Transverse colon (tissue), 4 donors: ENCODE measurements around the gene ACKR3.

Experiments used
- EP300 ChIP-seq: sonication (generic); formaldehyde crosslinking; IDR thresholded peaks from one replicate; pipeline ENCODE4 v1.6.1; 2017; ENCODE audit warnings: antibody characterized with exemption, low read depth
- POLR2AphosphoS5 ChIP-seq, 3 donors: sonication (generic); formaldehyde crosslinking; IDR thresholded peaks; one replicate each; pipeline ENCODE4 v1.6.1; 2016; ENCODE audit warnings: antibody characterized with exemption in 3 of 3
- TF ChIP-seq, protein P1 (sequence below), 5 experiments: fragments of 200-600 bp in 3 of 5; fragments of 450-650 bp in 2 of 5; sonication (generic) in 3 of 5; IDR thresholded peaks; 1 replicate in 2 of 5; 2 replicates in 3 of 5; pipeline ENCODE4 v1.5.1; 2016 to 2017; ENCODE audit warnings: antibody characterized with exemption in 5 of 5, inconsistent platforms in 3 of 5, mild to moderate bottlenecking in 2 of 5, moderate library complexity in 1 of 5

DNA sequence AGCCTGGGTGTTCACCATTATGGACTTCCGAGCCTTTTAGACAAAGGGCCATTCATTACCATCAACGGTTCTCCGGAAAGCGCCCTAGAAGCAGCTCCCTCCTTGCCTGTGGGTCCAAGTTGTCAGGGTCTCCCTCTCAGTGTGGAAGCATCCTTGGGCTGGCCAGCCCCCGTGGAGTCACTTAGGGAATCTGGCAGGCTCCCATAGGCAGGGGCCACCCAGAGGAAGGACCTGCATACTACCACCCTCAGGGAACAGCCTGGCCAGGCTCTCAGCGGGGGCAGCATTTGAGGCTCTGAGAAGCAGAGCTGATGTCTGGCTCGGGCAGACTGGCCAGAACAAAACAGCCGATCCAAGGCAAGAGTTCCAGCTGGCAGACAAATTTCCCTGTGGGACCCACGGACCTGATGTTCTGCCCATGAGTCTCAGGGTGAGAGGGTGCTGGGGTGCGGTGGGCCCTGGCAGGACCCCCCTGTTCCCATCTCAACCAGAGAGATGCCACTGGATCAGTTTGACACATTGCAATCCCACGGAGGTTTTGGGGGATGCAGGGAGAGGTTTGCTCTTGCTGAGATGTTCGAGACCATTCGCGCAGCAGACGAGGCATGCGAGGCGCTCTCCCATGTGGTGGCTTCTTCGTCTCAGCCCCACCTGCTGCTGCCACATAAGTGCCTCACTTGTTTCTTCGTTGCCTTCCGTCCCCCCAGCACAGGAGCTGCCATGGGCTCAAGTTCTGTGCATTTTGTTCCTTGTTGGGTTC is 56.9 kb downstream of the ACKR3 start:
- TF ChIP-seq, protein P1, sequence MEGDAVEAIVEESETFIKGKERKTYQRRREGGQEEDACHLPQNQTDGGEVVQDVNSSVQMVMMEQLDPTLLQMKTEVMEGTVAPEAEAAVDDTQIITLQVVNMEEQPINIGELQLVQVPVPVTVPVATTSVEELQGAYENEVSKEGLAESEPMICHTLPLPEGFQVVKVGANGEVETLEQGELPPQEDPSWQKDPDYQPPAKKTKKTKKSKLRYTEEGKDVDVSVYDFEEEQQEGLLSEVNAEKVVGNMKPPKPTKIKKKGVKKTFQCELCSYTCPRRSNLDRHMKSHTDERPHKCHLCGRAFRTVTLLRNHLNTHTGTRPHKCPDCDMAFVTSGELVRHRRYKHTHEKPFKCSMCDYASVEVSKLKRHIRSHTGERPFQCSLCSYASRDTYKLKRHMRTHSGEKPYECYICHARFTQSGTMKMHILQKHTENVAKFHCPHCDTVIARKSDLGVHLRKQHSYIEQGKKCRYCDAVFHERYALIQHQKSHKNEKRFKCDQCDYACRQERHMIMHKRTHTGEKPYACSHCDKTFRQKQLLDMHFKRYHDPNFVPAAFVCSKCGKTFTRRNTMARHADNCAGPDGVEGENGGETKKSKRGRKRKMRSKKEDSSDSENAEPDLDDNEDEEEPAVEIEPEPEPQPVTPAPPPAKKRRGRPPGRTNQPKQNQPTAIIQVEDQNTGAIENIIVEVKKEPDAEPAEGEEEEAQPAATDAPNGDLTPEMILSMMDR (IDR thresholded peaks at IDR 0.05) = no peak
- TF ChIP-seq POLR2AphosphoS5 (IDR thresholded peaks at IDR 0.05) = no peak
- TF ChIP-seq EP300 = no peak
